Lung (tissue), 12 donors: ENCODE results near the gene ABR. TPM values are rescaled to one million over a fixed set of nuclear protein-coding genes. Genes with fewer than 3 reads are reported as not detected.
"Not testable (repeated sequence)": the region's sequence is repeated elsewhere in the genome, so short reads cannot be mapped to it uniquely, and the experiment has no call there.

Experiments used
- ATAC-seq: fragments of 200-7000 bp; cut with Tn5 transposase; one replicate; pipeline ENCODE4 v1.9.1; 2020; ENCODE audit warnings: moderate number of reproducible peaks; ENCODE audit not compliant: insufficient read depth, low FRiP score
- DNase-seq, 3 donors: peaks; one replicate each; pipeline ENCODE4 v3.0.0-alpha.2; 2013 to 2017
- H3K27ac ChIP-seq, 2 donors: one replicate each; pipeline ENCODE4 v1.5.1; 2013; ENCODE audit warnings: mild to moderate bottlenecking in 2 of 2, moderate library complexity in 2 of 2, control low read depth in 1 of 2, inconsistent platforms in 1 of 2, low read depth in 1 of 2, low read length in 1 of 2
- H3K27me3 ChIP-seq, 3 donors: one replicate each; pipeline ENCODE4 v1.5.1; 2013; ENCODE audit warnings: low read length in 2 of 3; ENCODE audit not compliant: control insufficient read depth in 3 of 3, insufficient read depth in 3 of 3
- H3K36me3 ChIP-seq, 4 donors: one replicate each; pipeline ENCODE4 v1.5.1; 2013; ENCODE audit warnings: low read length in 4 of 4, mild to moderate bottlenecking in 1 of 4, moderate library complexity in 1 of 4; ENCODE audit not compliant: control insufficient read depth in 4 of 4, insufficient read depth in 4 of 4
- H3K4me1 ChIP-seq, 5 donors: one replicate each; pipeline ENCODE4 v1.5.1; 2013; ENCODE audit warnings: low read length in 5 of 5, mild to moderate bottlenecking in 2 of 5, moderate library complexity in 1 of 5; ENCODE audit not compliant: control insufficient read depth in 5 of 5, insufficient read depth in 5 of 5
- H3K4me3 ChIP-seq: one replicate; pipeline ENCODE4 v1.5.1; 2013; ENCODE audit warnings: mild to moderate bottlenecking, control low read depth, moderate library complexity
- H3K9ac ChIP-seq, 2 donors: one replicate each; pipeline ENCODE4 v1.5.1; 2013; ENCODE audit warnings: low read length in 2 of 2, control low read depth in 1 of 2; ENCODE audit not compliant: insufficient read depth in 1 of 2
- H3K9me3 ChIP-seq, 4 donors: one replicate each; pipeline ENCODE4 v1.5.1; 2013; ENCODE audit warnings: low read length in 3 of 4, mild to moderate bottlenecking in 1 of 4, moderate library complexity in 1 of 4; ENCODE audit not compliant: control insufficient read depth in 4 of 4, insufficient read depth in 3 of 4
- WGBS, 2 donors: extraction: QIAGEN DNeasy Blood & Tissue Kit; methylation state at CpG; one replicate each; pipeline ENCODE4 v1.1.7; 2013; 5-methylcytosine and 5-hydroxymethylcytosine counted together
- polyA plus RNA-seq, 2 donors: library from polyadenylated mRNA; stranded (reverse); fragments of 200-250 nt; gene quantifications; one replicate each; pipeline ENCODE4 v1.2.1, GENCODE V29; 2013
- total RNA-seq, 2 donors: library from RNA; depleted of rRNA in 1 of 2; stranded (reverse); fragments of >200 nt in 1 of 2; gene quantifications; one replicate each; pipeline ENCODE4 v1.2.1, GENCODE V29; 2014 to 2021
- TF ChIP-seq, protein P1 (sequence below): IDR thresholded peaks from 2 replicates; pipeline ENCODE4 v1.5.1; 2012; ENCODE audit warnings: mild to moderate bottlenecking; ENCODE audit errors: control extremely low read depth, extremely low read depth
- donor health status: control.
- donor health status: control.
- donor health status: Bipolar disorder and iron deficiency.
- donor health status: healthy.
- donor health status: DM: yes; HTN: yes; CAD: no.

ABR gene
- total and polyA plus RNA-seq, 4 donors = 54.8 to 187 (median 70.2) TPM

DNA sequence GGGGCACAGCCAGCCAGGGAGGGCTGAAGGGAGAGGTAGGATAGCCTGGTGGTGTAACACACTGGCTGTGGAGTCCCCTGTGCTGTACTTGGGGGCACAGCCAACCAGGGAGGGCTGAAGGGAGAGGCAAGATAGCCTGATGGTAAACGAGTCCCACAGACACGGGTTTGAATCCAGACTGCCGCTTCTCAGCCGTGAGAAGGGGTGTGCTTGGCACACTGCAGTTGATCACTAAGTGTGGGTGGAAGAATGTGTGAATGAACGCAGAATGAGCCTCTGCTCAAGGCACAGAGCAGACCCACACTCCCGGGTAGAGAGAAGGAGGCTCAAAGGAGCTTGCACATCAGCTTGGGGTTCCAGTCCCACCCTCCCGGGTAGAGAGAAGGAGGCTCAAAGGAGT, 111.4 kb downstream of the ABR start:
- no peak for ATAC-seq
- peaks cover 16 to 48% (median 36%) of the 10 kb centered on the region in 4 donors for H3K36me3 ChIP-seq
- TF ChIP-seq, protein P1, sequence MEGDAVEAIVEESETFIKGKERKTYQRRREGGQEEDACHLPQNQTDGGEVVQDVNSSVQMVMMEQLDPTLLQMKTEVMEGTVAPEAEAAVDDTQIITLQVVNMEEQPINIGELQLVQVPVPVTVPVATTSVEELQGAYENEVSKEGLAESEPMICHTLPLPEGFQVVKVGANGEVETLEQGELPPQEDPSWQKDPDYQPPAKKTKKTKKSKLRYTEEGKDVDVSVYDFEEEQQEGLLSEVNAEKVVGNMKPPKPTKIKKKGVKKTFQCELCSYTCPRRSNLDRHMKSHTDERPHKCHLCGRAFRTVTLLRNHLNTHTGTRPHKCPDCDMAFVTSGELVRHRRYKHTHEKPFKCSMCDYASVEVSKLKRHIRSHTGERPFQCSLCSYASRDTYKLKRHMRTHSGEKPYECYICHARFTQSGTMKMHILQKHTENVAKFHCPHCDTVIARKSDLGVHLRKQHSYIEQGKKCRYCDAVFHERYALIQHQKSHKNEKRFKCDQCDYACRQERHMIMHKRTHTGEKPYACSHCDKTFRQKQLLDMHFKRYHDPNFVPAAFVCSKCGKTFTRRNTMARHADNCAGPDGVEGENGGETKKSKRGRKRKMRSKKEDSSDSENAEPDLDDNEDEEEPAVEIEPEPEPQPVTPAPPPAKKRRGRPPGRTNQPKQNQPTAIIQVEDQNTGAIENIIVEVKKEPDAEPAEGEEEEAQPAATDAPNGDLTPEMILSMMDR = no peak
- no peak overlapping the region for H3K4me3 ChIP-seq
- no peak overlapping the region for H3K27ac ChIP-seq
- no peaks in the 10 kb centered on the region for H3K27me3 ChIP-seq
- DNase-seq = no peak
- H3K4me1 ChIP-seq = peaks cover 0 to 2% (median 0%) of the 10 kb centered on the region in 5 donors
- no peak overlapping the region for H3K9ac ChIP-seq
- H3K9me3 ChIP-seq = peaks cover 0 to 2% (median under 1%) of the 10 kb centered on the region in 4 donors
- 97 to 98% methylated on average over 7 of the region's 7 CpGs for WGBS, 2 donors

DNA sequence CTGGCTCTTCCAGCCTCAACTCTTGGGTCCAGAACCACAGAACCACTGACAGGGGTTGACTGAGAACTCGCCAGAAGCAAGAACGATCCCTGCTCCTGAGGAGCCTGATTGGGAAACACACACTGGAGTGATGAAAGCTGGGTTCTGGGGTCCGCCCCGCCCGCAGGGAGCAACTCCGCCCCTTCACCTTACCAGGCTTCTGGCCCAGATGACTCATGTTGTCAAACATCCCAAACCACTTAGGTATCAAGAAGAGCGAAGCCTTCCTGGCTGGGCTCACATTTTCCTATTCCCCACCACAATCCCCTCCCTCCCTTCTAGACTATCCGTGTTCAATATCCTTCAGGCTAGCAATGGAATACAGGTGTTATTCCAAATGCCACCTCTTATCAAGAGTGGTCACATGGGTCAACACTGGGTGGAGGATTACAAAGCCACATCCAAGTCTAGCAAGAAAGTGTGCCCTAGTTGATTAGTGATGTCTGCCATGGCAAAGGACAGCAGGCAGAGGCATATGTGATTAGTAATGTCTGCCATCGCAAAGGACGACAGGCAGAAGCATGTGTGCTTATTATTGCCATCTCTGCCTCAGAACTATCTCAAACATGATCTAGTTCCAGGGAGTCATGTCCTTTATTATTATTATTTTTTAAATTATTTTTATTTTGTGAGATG, 112.4 kb downstream of the ABR start:
- H3K4me1 ChIP-seq = peaks cover 0 to 2% (median 0%) of the 10 kb centered on the region in 5 donors
- no peak overlapping the region for H3K9ac ChIP-seq
- TF ChIP-seq, protein P1 = no peak
- H3K27ac ChIP-seq = no peak overlapping the region
- peaks cover 16 to 46% (median 42%) of the 10 kb centered on the region in 4 donors for H3K36me3 ChIP-seq
- DNase-seq = no peak
- H3K9me3 ChIP-seq = peaks cover 0 to 2% (median under 1%) of the 10 kb centered on the region in 4 donors
- peak; percentile 81 for ATAC-seq
- no peaks in the 10 kb centered on the region for H3K27me3 ChIP-seq
- H3K4me3 ChIP-seq = no peak overlapping the region
- WGBS, 2 donors = 85 to 95% methylated on average over 10 of the region's 10 CpGs

DNA sequence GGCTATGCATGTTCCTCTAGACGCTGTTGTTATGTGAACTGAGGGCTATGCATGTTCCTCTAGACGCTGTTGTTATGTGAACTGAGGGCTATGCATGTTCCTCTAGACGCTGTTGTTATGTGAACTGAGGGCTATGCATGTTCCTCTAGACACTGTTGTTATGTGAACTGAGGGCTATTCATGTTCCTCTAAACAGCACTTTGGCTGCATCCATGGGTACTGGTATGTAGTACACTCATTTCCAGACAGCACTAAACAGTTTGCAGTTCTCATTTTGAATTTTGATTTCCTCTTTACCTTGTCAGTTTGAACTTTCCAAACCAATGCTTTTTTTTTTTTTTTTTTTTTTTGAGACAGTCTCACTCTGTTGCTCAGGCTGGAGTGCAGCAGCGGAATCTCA, 114.4 kb downstream of the ABR start:
- ATAC-seq, H3K4me1 ChIP-seq, H3K9ac ChIP-seq, H3K27me3 ChIP-seq, H3K4me3 ChIP-seq, H3K9me3 ChIP-seq, DNase-seq, H3K27ac ChIP-seq: not testable (repeated sequence)
- peaks cover 16 to 43% (median 38%) of the 10 kb centered on the region in 4 donors for H3K36me3 ChIP-seq
- WGBS, 2 donors = 49 to 50% methylated on average over 2 of the region's 4 CpGs

DNA sequence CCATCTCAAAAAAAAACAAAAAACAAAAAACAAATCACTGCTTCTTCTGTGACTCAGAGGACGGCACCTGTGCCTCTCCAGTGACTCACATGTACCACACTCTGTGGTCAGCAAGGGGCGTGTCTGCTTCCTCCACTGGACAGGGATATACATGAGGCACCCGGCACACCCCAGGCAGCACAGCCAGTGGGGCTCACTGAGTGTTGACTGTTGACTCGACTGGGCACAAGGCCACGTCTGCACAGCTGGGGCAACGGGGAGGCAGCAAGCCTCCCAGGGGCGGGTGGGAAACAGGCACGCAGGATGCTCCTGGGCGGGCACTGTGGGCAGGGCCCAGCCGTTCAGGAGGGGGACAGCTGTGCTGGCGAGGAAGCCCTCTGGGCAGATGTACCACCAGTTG, 118.8 kb downstream of the ABR start:
- WGBS, 2 donors = 51 to 68% methylated on average over 10 to 11 of the region's 11 CpGs
- Histone ChIP-seq H3K27ac (no peak overlapping the region), H3K9me3 (peaks cover 0 to 2% (median under 1%) of the 10 kb centered on the region in 4 donors), H3K4me3 (no peak overlapping the region), H3K27me3 (no peaks in the 10 kb centered on the region), H3K4me1 (no peaks in the 10 kb centered on the region), H3K36me3 (peaks cover 8 to 45% (median 29%) of the 10 kb centered on the region in 4 donors), H3K9ac (no peak overlapping the region)
- no peak for DNase-seq
- TF ChIP-seq, protein P1 = no peak
- ATAC-seq = peak; percentile 91
